K562 (cell line): ENCODE measurements around the gene GCNT2. TPM values are rescaled to one million over a fixed set of nuclear protein-coding genes. Genes with fewer than 3 reads are reported as not detected.

ENCODE experiments used
- CTBP1 ChIP-seq: fragments of 450-650 bp; IDR thresholded peaks from 2 replicates; pipeline ENCODE4 v1.6.1; 2016; ENCODE audit warnings: borderline replicate concordance
- CTCF ChIP-seq, 3 experiments: IDR thresholded peaks in 2 of 3; conservative IDR thresholded peaks in 1 of 3; 2 replicates each; pipeline ENCODE4 v1.5.1; 2011 to 2012; ENCODE audit warnings: low read length in 3 of 3, mild to moderate bottlenecking in 3 of 3, control low read depth in 2 of 3, improper control_type of control experiment in 1 of 3, inconsistent platforms in 1 of 3, low read depth in 1 of 3, mixed read lengths in 1 of 3, moderate library complexity in 1 of 3; ENCODE audit not compliant: insufficient read depth in 2 of 3
- JUND ChIP-seq, 2 experiments: IDR thresholded peaks; 2 replicates in 1 of 2; 3 replicates in 1 of 2; pipeline ENCODE4 v1.6.1; 2011; ENCODE audit warnings: borderline replicate concordance in 2 of 2, low read depth in 2 of 2, low read length in 2 of 2, improper control_type of control experiment in 1 of 2, missing biosample characterization in 1 of 2, missing genetic modification characterization in 1 of 2, missing genetic modification reagents in 1 of 2
- KLF16 ChIP-seq: IDR thresholded peaks from 2 replicates; pipeline ENCODE4 v1.6.1; 2016; ENCODE audit warnings: antibody characterized with exemption
- LCOR ChIP-seq: sonication (generic); formaldehyde crosslinking; IDR thresholded peaks from 2 replicates; pipeline ENCODE4 v1.8.0; 2022; ENCODE audit warnings: mild to moderate bottlenecking, missing genetic modification reagents
- MAZ ChIP-seq, 2 experiments: fragments of 450-650 bp in 1 of 2; sonication (generic) in 1 of 2; formaldehyde crosslinking; IDR thresholded peaks in 1 of 2; conservative IDR thresholded peaks in 1 of 2; 2 replicates each; pipeline versions ENCODE4 v1.4.0 to v1.5.0; 2020; ENCODE audit warnings: mild to moderate bottlenecking in 1 of 2, missing genetic modification reagents in 1 of 2
- MYC ChIP-seq, 2 experiments: fragments of 250-450 bp in 1 of 2; sonication (Bioruptor Pico) in 1 of 2; IDR thresholded peaks; 2 replicates each; pipeline versions ENCODE4 v1.5.1 to v1.6.1; 2012 to 2021; ENCODE audit warnings: low read depth in 2 of 2, borderline replicate concordance in 1 of 2, improper control_type of control experiment in 1 of 2, low read length in 1 of 2, mild to moderate bottlenecking in 1 of 2, moderate library complexity in 1 of 2
- NFE2L1 ChIP-seq: fragments of 450-650 bp; IDR thresholded peaks from 2 replicates; pipeline ENCODE4 v1.6.1; 2016; ENCODE audit warnings: missing genetic modification characterization, low read depth, mild to moderate bottlenecking, missing compliant biosample characterization, moderate library complexity, borderline replicate concordance
- NUFIP1 ChIP-seq: fragments of 450-650 bp; IDR thresholded peaks from 2 replicates; pipeline ENCODE4 v1.6.1; 2018; ENCODE audit not compliant: partially characterized antibody
- SMC3 ChIP-seq: conservative IDR thresholded peaks from 2 replicates; pipeline ENCODE4 v1.6.1; 2011; ENCODE audit warnings: low read depth, low read length, improper control_type of control experiment; ENCODE audit not compliant: insufficient read depth
- SOX6 ChIP-seq: fragments of 450-650 bp; IDR thresholded peaks from 2 replicates; pipeline ENCODE4 v1.6.1; 2014; ENCODE audit warnings: mild to moderate bottlenecking
- STAG1 ChIP-seq: sonication (generic); formaldehyde crosslinking; IDR thresholded peaks from 2 replicates; pipeline ENCODE4 v1.5.0; 2020; ENCODE audit warnings: missing genetic modification reagents, borderline replicate concordance
- TBL1XR1 ChIP-seq, 2 experiments: IDR thresholded peaks; 2 replicates each; pipeline ENCODE4 v1.6.1; 2012; ENCODE audit warnings: improper control_type of control experiment in 2 of 2, low read length in 2 of 2, mild to moderate bottlenecking in 1 of 2
- TRIM24 ChIP-seq, 2 experiments: fragments of 450-650 bp; IDR thresholded peaks; 2 replicates each; pipeline ENCODE4 v1.6.1; 2016
- ZNF24 ChIP-seq: fragments of 450-650 bp; IDR thresholded peaks from 2 replicates; pipeline ENCODE4 v1.6.1; 2016
- ZNF699 ChIP-seq: fragments of 250-450 bp; sonication (Bioruptor Pico); IDR thresholded peaks from 2 replicates; pipeline ENCODE4 v1.8.0; 2021; ENCODE audit warnings: mild to moderate bottlenecking, moderate library complexity; ENCODE audit not compliant: insufficient replicate concordance
- polyA plus RNA-seq, 8 experiments: library from polyadenylated mRNA; depleted of rRNA in 4 of 8; stranded (reverse) in 5 of 8; unstranded in 3 of 8; fragments of >200 nt; fragmentation: Nextera tagmentation in 2 of 8; fragmentation: Illumina TruSeq in 1 of 8; extraction: Ambion mirVana in 2 of 8; extraction: Trizol in 1 of 8; gene quantifications; 2 replicates each; pipeline versions ENCODE4 v1.2.1 to v1.2.3, GENCODE V29; 2011 to 2014; ENCODE audit warnings: inconsistent platforms in 1 of 8, missing spikeins in 1 of 8
- total RNA-seq, 7 experiments: library from RNA; depleted of rRNA in 6 of 7; stranded (reverse); fragments of >200 nt in 6 of 7; fragmentation: Illumina TruSeq in 2 of 7; extraction: Trizol in 2 of 7; gene quantifications; 2 replicates each; pipeline versions ENCODE4 v1.2.1 to v1.2.3, GENCODE V29; 2011 to 2021; ENCODE audit warnings: low replicate concordance in 1 of 7
- TF ChIP-seq, protein P1 (sequence below): sonication (generic); formaldehyde crosslinking; IDR thresholded peaks from 2 replicates; pipeline ENCODE4 v1.8.1; 2023; ENCODE audit warnings: mild to moderate bottlenecking, missing genetic modification reagents
- TF ChIP-seq, protein P2 (sequence below): fragments of 450-650 bp; IDR thresholded peaks from 2 replicates; pipeline ENCODE4 v1.6.1; 2014; ENCODE audit warnings: low read depth, mild to moderate bottlenecking, moderate library complexity, borderline replicate concordance

The GCNT2 gene
- total and polyA plus RNA-seq, 9 of the 15 experiments (the other 6 are each of a cell fraction or from before 2014, with no cell fraction given) = 0.78 to 2.6 (median 1.6) TPM

DNA sequence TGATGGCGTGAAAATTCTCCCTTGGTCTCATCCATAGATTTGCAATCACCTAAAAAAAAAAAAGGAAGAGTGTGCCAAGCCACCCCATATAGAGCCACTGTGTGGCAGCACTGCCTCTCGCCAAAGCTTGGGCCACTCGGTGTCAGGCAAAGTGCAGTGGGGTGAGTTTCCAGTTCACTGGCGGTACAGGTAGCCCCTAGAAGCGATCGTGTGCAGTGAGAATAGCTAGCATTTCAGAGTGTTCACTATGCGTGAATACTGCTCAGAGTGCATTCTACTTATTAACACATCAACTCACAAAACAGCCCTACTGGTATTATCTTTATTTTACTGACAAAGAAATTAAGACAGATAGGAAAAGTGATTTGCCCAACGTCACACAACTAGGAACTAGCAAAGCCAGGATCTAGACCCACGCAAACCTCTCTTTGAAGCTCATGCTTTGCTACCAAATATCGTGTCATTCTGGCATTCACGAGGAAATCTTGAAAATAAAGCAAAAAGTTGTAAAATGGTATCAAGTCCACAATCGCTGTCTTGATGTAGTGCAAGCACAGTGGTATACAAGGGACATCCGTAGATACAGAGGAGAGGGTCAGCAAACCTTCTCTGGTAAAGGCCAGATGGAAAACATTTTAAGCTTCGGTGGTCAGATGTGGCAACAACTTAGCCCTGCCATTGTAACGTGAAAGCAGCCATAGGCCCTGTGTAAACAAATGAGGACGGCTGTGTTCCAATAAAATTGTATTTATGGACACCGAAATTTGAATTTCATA is 10.4 kb upstream of the GCNT2 start (continued):
- TF ChIP-seq, protein P1, sequence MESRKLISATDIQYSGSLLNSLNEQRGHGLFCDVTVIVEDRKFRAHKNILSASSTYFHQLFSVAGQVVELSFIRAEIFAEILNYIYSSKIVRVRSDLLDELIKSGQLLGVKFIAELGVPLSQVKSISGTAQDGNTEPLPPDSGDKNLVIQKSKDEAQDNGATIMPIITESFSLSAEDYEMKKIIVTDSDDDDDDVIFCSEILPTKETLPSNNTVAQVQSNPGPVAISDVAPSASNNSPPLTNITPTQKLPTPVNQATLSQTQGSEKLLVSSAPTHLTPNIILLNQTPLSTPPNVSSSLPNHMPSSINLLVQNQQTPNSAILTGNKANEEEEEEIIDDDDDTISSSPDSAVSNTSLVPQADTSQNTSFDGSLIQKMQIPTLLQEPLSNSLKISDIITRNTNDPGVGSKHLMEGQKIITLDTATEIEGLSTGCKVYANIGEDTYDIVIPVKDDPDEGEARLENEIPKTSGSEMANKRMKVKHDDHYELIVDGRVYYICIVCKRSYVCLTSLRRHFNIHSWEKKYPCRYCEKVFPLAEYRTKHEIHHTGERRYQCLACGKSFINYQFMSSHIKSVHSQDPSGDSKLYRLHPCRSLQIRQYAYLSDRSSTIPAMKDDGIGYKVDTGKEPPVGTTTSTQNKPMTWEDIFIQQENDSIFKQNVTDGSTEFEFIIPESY (CRISPR knock-in tag) = peak; percentile 84
- peak; percentile 93 for TF ChIP-seq SMC3
- TF ChIP-seq SOX6 = peak; percentile 21; the same call in 1 of the 2 replicates
- TF ChIP-seq, protein P2, sequence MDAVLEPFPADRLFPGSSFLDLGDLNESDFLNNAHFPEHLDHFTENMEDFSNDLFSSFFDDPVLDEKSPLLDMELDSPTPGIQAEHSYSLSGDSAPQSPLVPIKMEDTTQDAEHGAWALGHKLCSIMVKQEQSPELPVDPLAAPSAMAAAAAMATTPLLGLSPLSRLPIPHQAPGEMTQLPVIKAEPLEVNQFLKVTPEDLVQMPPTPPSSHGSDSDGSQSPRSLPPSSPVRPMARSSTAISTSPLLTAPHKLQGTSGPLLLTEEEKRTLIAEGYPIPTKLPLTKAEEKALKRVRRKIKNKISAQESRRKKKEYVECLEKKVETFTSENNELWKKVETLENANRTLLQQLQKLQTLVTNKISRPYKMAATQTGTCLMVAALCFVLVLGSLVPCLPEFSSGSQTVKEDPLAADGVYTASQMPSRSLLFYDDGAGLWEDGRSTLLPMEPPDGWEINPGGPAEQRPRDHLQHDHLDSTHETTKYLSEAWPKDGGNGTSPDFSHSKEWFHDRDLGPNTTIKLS = 0 out of 2 replicates have a peak, but pooled peaks have one; percentile 16
- peak; percentile 86; the same call in 1 of the 2 replicates for TF ChIP-seq STAG1
- TF ChIP-seq ZNF699 (CRISPR knock-in tag) = no peak
- peak; percentile 56 for TF ChIP-seq ZNF24
- TF ChIP-seq CTCF (IDR thresholded peaks at IDR 0.05 in 2 of 3, conservative IDR thresholded peaks at IDR 0.05 in 1 of 3; ENCODE audit: insufficient read depth in 2 of 3, low read depth in 1 of 3, low read length in 3 of 3) = peak; percentile 88 to 96 (median 95)
- peak; percentile 63; the same call in 1 of the 2 replicates for TF ChIP-seq CTBP1
- TF ChIP-seq NUFIP1 = peak; percentile 39
- TF ChIP-seq KLF16 = peak; percentile 44; the same call in 1 of the 2 replicates
- TF ChIP-seq JUND (IDR thresholded peaks at IDR 0.05; ENCODE audit: borderline replicate concordance, low read depth, low read length) = peak; percentile 16; the same call in 1 of the 2 replicates
- TF ChIP-seq JUND (tag; IDR thresholded peaks at IDR 0.05; ENCODE audit: borderline replicate concordance, low read depth, low read length) = peak; percentile 45; the same call in 2 of the 3 replicates
- TF ChIP-seq TBL1XR1 (IDR thresholded peaks at IDR 0.05; ENCODE audit: low read length in 2 of 2) = 0 out of 4 replicates have a peak, but pooled peaks of 1 of the 2 experiments have one; percentile 15
- TF ChIP-seq MYC (IDR thresholded peaks at IDR 0.05; ENCODE audit: low read depth, low read length) = peak; percentile 63; the same call in 1 of the 2 replicates
- TF ChIP-seq MYC (CRISPR knock-in tag; IDR thresholded peaks at IDR 0.05; ENCODE audit: borderline replicate concordance, low read depth) = no peak
- peak in 1 of 2 experiments; percentile 51; a peak in 1 of 4 replicates for TF ChIP-seq MAZ (CRISPR knock-in tag; conservative IDR thresholded peaks at IDR 0.05 in 1 of 2, IDR thresholded peaks at IDR 0.05 in 1 of 2)
- no peak for TF ChIP-seq NFE2L1 (tag)
- TF ChIP-seq TRIM24 (IDR thresholded peaks at IDR 0.05) = no peak
- TF ChIP-seq LCOR = 0 out of 2 replicates have a peak, but pooled peaks have one; percentile 41
